Stromal cell of bone marrow (primary cell): ENCODE data around the gene TRIM2.
"Not testable (repeated sequence)": the region's sequence is repeated elsewhere in the genome, so short reads cannot be mapped to it uniquely, and the experiment has no call there.

Experiments used
- DNase-seq: peaks from one replicate; pipeline ENCODE4 v3.0.0-alpha.2; 2012; ENCODE audit warnings: low read depth

Gene TRIM2

GRCh38 chr4:153204247-153204671 is at the start of gene TRIM2:
TSS of gene TRIM2 (plus strand) at chr4:153204443. CDS start at chr4:153204531, 88 bp downstream.
- peak; percentile 53 for DNase-seq

- DNase-seq = no peak
These were observed 48.6 kb upstream of the TRIM2 start for GRCh38 chr4:153155686-153156085.

GRCh38 chr4:153156263-153156662 is 48.0 kb upstream of the TRIM2 start:
- DNase-seq = no peak

DNA sequence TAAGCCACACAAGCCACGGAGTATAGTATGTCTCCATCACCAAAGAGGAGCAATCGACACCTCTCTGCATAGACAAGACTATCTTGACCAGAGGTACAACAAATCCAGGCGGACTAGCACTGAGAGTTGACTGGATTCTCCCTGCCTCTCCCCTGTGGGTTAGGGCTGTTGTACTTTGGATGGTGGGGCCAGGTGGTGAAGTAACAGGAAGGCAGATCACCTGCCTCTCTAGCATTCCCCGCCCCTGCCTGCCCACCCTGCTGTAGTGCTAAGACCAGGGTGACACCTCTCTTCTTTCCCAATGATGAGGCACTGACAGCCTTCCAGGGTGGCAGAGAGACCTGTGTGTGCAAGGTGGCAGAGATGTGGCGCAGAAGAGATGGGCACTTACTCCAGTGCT is 47.5 kb upstream of the TRIM2 start:
- no peak for DNase-seq

DNA sequence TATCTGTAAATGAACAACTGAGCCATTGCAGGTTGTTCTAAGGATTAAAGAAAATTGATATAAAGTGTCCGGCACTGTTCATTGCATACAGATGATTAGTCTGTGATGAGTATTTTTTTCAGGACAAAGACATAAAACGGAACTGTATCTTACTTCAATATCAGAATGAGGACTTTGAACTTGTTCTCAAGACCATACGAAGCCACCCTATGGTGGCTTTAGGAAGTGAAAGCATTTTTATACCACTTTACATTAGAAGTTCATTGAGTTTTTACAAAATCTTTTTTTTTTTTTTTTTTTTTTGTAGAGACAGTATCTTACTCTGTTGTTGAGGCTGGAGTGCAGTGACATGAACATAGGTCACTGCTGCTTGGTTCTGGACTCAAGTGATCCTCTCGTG is 45.2 kb upstream of the TRIM2 start:
- DNase-seq = no peak

DNA sequence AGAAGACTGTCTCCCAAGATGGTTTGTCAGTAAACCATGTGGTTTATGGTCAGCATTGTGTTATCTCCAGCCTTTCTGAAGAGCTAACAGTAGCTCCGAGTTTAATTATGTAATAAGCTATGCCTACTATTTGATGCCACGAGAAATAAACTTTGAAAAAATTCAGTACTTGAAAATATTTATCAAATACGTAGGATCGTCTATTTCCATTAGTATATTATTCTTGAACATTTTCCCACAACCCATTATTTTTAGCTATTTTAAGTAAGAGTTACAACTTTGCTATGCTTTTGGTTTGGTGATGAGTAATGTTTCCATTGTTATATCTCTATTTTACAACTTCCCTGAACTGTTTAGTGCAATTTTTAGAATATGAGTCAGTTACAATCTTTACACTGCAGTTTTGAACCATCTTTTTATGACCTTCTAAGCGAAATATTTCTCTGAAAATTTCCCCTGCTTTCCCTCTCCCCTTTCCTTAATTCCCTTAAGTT is 44.5 kb upstream of the TRIM2 start:
- DNase-seq = peak; percentile 70

- no peak for DNase-seq
These were observed 43.4 kb upstream of the TRIM2 start for GRCh38 chr4:153160821-153161220.

GRCh38 chr4:153161226-153161963 is 42.8 kb upstream of the TRIM2 start:
- DNase-seq = no peak

GRCh38 chr4:153165236-153165635 is 39.0 kb upstream of the TRIM2 start:
- DNase-seq = not testable (repeated sequence)

GRCh38 chr4:153166716-153167501 is 37.3 kb upstream of the TRIM2 start:
- DNase-seq = peak; percentile 67

GRCh38 chr4:153169776-153170175 is 34.5 kb upstream of the TRIM2 start:
- no peak for DNase-seq

DNA sequence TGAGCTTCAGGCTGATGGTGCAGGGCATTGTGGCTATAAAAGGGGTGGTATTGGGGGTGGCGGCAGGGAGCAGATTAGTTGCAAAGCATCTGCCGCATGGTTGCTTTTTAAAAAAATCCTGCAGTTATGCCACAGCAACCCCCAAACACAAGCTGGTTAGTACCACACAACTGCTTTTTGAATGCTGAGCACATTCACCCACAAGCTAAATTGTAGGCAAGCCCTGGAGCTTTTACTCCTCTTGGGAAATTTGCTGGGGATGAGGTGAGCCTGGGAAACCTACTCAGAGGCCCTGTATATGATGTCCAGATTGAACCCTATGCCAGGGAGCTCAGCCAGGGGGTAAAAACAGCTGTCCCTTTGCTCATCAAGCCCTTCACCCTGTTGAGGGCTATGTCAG is 33.8 kb upstream of the TRIM2 start:
- no peak for DNase-seq

DNA sequence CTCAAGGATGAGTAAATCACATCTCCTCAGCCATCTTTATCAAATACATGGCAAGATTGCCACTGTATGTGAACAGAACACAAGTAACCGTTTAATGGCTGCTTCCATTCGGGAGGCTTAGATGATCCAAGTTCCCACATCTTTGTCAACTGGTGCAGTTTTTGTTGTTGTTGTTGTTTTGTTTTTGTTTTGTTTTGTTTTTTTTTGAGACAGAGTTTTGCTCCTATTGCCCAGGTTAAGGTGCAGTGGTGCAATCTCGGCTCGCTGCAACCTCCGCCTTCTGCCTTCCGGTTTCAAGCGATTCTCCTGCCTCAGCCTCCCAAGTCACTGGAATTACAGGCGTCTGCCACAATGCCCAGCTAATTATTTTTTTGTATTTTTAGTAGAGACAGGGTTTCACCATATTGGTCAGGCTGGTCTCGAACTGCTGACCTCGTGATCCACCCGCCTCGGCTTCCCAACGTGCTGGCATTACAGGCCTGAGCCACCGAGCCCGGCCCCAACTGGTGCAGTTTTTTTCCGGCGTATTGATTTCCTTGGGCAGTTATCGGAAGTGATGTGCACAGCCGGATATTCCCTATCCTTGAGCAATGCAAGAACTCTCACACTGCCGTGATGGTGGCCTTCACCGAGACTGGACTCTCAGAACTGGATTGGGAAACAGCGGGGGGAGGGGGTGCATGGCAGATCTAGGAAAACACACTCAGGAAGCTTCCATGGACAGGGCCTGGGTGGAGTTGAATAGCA is 29.2 kb upstream of the TRIM2 start:
- DNase-seq = no peak

DNA sequence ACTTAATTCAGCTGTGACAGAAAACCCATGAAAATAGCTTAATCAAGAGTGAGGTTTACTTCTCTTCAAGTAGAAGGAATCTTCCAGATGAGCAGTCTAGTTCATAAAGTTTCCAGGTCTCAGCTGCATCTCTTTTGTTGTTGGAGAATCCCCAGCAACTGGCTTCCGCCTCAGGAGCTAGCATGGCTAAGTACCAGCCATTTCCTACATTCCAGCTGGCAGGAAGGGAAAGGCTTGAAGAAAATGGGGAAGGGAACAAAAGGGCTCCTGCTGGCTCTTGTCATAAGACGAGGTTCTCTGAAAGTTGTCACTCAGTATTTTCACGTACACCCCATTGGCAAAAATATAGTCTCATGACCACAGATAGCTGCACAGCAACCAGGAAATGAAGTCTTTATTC is 27.3 kb upstream of the TRIM2 start:
- DNase-seq = no peak

GRCh38 chr4:153177841-153178240 is 26.4 kb upstream of the TRIM2 start:
- no peak for DNase-seq

DNA sequence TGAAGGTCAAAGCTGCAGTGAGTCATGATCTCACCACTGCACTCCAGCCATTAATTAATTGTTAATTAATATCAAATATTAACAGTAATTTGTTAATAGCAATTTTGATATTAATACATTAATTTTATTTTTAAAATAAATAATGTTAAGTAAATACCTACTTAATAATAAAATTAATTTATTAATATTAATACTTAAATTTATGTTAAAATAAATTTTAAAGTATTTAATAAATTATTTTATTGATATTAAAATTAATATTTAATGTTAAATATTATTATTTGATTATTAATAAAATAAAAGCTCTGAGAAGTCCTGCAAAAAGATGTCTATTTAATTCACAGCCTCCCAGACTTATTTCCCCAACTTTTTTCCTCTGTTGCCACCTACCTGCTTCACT is 25.1 kb upstream of the TRIM2 start:
- DNase-seq = no peak

GRCh38 chr4:153181293-153181692 is 22.9 kb upstream of the TRIM2 start:
- DNase-seq = no peak

GRCh38 chr4:153181700-153182099 is 22.5 kb upstream of the TRIM2 start:
- no peak for DNase-seq

DNA sequence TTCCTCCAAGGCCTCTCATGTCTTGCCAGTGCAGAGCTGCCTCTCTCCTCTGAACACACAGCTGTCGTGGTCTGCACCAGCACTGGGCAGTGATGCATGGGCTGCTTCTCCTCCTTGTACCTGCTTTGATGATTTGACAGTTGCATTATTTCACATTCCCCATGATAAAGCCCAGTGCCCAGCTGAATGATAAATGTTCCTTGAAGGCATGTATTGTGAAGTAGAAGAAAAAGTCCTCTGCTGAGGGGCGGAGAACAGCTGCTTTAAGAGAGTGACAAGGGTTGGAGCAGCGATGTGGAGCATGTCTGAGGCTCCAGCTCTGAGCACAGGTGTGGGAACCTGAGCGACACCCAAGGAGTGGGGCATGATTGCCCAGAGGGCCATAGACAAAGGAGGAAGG is 21.1 kb upstream of the TRIM2 start:
- DNase-seq = no peak

- no peak for DNase-seq
These were observed 18.9 kb upstream of the TRIM2 start for GRCh38 chr4:153185331-153185852.

- DNase-seq = no peak
These were observed 18.1 kb upstream of the TRIM2 start for GRCh38 chr4:153186046-153186728.
